G401.6 (cell line): ENCODE data around the gene BACE2.

Experiments used
- FAIRE-seq: peaks from 2 replicates; lab custom pipeline; 2012; peaks lifted over from hg19 to GRCh38; lab: Jason Lieb, UNC

BACE2 gene

DNA sequence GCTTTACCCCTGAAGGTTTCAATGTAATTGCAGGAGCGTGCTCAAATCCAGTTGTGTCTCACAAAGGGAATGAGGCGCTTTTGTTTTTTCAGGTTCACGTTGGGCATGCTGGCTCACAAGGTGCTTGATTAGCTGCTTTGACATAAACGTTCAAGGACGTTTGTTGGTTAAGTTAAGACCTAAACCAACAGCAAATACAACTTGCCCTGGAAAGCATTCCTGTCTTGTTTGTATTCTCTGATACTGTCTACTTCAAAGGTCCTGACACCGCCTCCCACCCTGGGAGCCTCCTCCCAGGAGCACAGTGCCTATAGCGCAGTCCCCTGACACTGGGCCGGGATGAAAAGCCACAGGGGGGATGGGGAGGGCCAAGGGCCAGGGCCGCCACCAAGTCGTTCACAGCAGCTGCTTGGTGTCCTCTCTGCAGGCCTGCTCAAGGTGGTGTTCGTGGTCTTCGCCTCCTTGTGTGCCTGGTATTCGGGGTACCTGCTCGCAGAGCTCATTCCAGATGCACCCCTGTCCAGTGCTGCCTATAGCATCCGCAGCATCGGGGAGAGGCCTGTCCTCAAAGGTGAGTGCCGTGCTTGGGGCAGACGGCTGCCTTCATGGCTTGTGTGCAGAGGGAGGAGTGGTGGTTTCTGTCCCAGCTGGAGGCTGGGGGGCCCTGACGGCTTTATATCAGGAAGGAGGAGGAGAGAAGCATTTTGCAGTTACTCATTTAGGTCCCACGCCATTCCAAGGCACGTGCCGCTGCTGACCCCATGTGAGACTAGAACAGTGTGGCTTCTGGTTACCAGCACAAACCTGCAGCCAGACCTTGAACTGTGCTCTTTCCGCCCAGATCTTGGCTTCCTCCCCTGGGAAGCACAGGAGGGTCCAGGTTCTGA lies 154.8 kb downstream of the BACE2 start:
- no peak for FAIRE-seq

DNA sequence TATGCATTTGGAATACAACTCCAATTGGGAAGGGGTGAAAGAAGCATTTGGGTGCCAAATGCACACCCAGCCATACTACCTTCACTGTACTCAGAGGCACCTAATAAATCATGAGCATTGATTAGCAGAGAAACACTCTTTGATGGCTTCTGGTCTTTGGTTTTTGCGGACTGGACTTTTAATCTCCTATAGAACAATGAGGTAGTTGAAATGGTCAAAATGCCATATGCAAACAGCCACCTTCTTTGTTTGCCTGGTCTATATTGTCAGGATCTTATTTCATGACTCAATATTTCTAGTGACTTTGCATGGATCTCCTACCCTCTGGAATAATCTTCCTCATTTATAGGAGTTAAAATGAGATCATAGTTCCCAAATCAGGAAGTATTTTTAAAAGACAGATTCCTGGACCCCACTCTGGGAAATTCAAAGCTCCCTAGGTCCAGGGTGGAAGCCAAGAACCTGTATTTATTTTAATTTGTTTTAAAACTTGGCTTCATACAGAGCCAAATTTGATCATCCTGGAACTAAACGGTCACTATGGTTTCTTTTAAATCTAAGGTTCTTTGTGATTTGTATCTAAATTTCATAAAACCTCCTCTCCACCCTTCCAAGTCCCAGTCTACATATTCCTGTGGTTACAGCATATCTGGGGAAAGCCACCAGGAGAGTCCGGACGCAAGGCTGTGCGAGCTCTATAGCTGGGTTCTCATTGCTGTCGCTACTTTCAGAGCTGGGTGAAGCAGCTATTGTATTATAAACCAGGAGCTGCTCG lies 157.4 kb downstream of the BACE2 start:
- FAIRE-seq: no peak

DNA sequence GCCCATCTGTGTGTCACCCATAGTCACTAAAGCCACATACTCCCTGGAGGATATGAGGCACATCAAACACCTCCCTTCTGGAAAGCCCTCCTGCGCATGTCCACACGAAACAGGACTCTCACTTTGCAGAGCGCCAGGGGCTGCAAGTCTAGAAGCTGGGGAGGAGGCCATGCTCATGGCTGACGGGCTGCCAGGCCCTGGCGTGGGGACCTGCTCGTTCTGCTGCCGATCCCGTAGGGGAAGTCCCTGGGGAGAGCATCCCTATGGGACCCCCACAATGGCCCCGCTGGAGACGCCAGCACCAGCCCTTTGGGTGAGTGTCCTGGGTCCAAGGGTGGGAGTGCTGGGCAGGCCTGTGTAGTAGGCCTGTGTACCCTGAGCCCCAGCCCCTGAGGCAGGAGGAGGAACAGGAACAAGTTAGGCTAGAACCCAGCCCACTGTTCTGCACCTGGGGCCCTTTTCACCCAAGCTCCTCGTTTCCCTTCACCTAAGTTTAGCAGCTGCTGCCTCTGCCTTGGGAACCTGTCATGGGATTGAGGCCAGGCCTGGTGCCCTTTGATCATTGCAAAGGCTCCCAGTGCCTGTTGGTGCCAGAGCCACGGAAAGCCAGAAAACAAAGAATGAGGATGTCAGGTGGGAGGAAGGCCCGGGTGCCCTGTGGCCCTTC lies 158.6 kb downstream of the BACE2 start:
- FAIRE-seq: no peak

GRCh38 chr21:41327753-41328152 lies 159.8 kb downstream of the BACE2 start:
- FAIRE-seq: no peak

- no peak for FAIRE-seq
Observed at GRCh38 chr21:41328660-41329607, 161.0 kb downstream of the BACE2 start.
